HCT116 (cell line): ENCODE results near the gene FKBP2. TPM values are rescaled to one million over a fixed set of nuclear protein-coding genes. Genes with fewer than 3 reads are reported as not detected.

Source experiments
- ATAC-seq: fragments of 200-7000 bp; cut with Tn5 transposase; 2 replicates; pipeline ENCODE4 v1.9.1; 2020; ENCODE audit warnings: mild to moderate bottlenecking, moderate library complexity
- BruUV-seq: library from RNA; stranded (reverse); fragments of 400-500 nt; replicated peaks from 2 replicates; lab custom pipeline; 2021; lab: Mats Ljungman, UMichigan
- CTCF ChIA-PET: fragments of 300-600 bp; sonication (Branson Sonifier 250); formaldehyde crosslinking; loops from one replicate; lab custom pipeline; 2021; ENCODE audit warnings: antibody characterized with exemption; lab: Charles Lee
- POLR2A ChIA-PET: fragments of 300-600, 350-600 bp; sonication (Branson Sonifier 250); formaldehyde crosslinking; loops from one replicate; lab custom pipeline; 2021; ENCODE audit warnings: antibody characterized with exemption; lab: Charles Lee
- RAD21 ChIA-PET, 2 experiments: fragments of 300-600 bp; sonication (Branson Sonifier 250); formaldehyde crosslinking; loops; one replicate each; lab custom pipeline; 2023; ENCODE audit warnings: low total read pairs in 2 of 2; ENCODE audit not compliant: uncharacterized antibody in 2 of 2, unreplicated experiment in 2 of 2, low non-redundant PET in 1 of 2; lab: Charles Lee
- DNase-seq: peaks from one replicate; pipeline ENCODE4 v3.0.0-alpha.2; 2010; ENCODE audit warnings: low read depth, low spot score
- H2AFZ ChIP-seq: fragments of 200-600 bp; shearing (Covaris generic), sonication (generic); 2 replicates; pipeline ENCODE4 v1.6.1; 2017; ENCODE audit warnings: low read depth, mixed run types, mixed read lengths, antibody characterized with exemption, low read length; ENCODE audit not compliant: poor library complexity, severe bottlenecking
- H3K27ac ChIP-seq: 2 replicates; pipeline ENCODE4 v1.5.1; 2012; ENCODE audit warnings: low read depth, low read length
- H3K27me3 ChIP-seq: fragments of 200-600 bp; sonication (generic); 2 replicates; pipeline ENCODE4 v1.6.1; 2016; ENCODE audit warnings: mixed run types, low read length, mixed read lengths; ENCODE audit not compliant: insufficient read depth
- H3K36me3 ChIP-seq, 2 experiments: fragments of 200-500 bp in 1 of 2; fragments of 200-600 bp in 1 of 2; sonication (Bioruptor generic) in 1 of 2; sonication (generic) in 1 of 2; 2 replicates each; pipeline versions ENCODE4 v1.5.1 to v1.6.1; 2014 to 2016; ENCODE audit warnings: low read length in 2 of 2, inconsistent platforms in 1 of 2, mixed read lengths in 1 of 2, mixed run types in 1 of 2; ENCODE audit not compliant: insufficient read depth in 2 of 2, control insufficient read depth in 1 of 2
- H3K4me1 ChIP-seq, 2 experiments: fragments of 200-600 bp in 1 of 2; sonication (generic) in 1 of 2; 2 replicates each; pipeline versions ENCODE4 v1.5.1 to v1.6.1; 2012 to 2017; ENCODE audit warnings: low read length in 2 of 2, inconsistent platforms in 1 of 2, mild to moderate bottlenecking in 1 of 2, mixed read lengths in 1 of 2, mixed run types in 1 of 2, moderate library complexity in 1 of 2; ENCODE audit not compliant: insufficient read depth in 2 of 2, control insufficient read depth in 1 of 2
- H3K4me2 ChIP-seq: fragments of 200-600 bp; sonication (generic); 2 replicates; pipeline ENCODE4 v1.6.1; 2017; ENCODE audit warnings: mixed run types, low read length, mixed read lengths
- H3K4me3 ChIP-seq, 2 experiments: fragments of 200-600 bp in 1 of 2; sonication (generic) in 1 of 2; replicated peaks in 1 of 2; 2 replicates each; pipeline ENCODE4 v1.5.1; 2011 to 2016; ENCODE audit warnings: low read length in 2 of 2, control low read depth in 1 of 2, low read depth in 1 of 2, mild to moderate bottlenecking in 1 of 2, mixed read lengths in 1 of 2, mixed run types in 1 of 2
- H3K79me2 ChIP-seq: fragments of 200-600 bp; sonication (generic); 2 replicates; pipeline ENCODE4 v1.6.1; 2017; ENCODE audit warnings: mild to moderate bottlenecking, mixed run types, low read length, moderate library complexity, mixed read lengths; ENCODE audit not compliant: insufficient read depth
- H3K9ac ChIP-seq: fragments of 200-600 bp; sonication (generic); 2 replicates; pipeline ENCODE4 v1.6.1; 2016; ENCODE audit warnings: low read length, mixed read lengths
- H3K9me2 ChIP-seq: fragments of 200-600 bp; sonication (generic), shearing (Covaris generic); 2 replicates; pipeline ENCODE4 v1.6.1; 2017; ENCODE audit warnings: mixed run types, mild to moderate bottlenecking, moderate library complexity; ENCODE audit not compliant: insufficient read depth
- H3K9me3 ChIP-seq, 2 experiments: fragments of 200-500 bp in 1 of 2; fragments of 200-600 bp in 1 of 2; sonication (Bioruptor generic) in 1 of 2; sonication (generic) in 1 of 2; 2 replicates each; pipeline ENCODE4 v1.6.1; 2014 to 2017; ENCODE audit warnings: low read length in 2 of 2, mixed read lengths in 2 of 2, inconsistent platforms in 1 of 2, low read depth in 1 of 2, mild to moderate bottlenecking in 1 of 2, mixed run types in 1 of 2, moderate library complexity in 1 of 2; ENCODE audit not compliant: control insufficient read depth in 1 of 2, insufficient read depth in 1 of 2
- H4K20me1 ChIP-seq: fragments of 200-600 bp; sonication (generic), shearing (Covaris generic); 2 replicates; pipeline ENCODE4 v1.6.1; 2017; ENCODE audit warnings: mixed run types, mild to moderate bottlenecking, moderate library complexity; ENCODE audit not compliant: insufficient read depth
- ATF3 ChIP-seq: IDR thresholded peaks from 2 replicates; pipeline ENCODE4 v1.6.1; 2012
- CEBPB ChIP-seq: IDR thresholded peaks from 2 replicates; pipeline ENCODE4 v1.6.1; 2012; ENCODE audit warnings: low read depth
- CTCF ChIP-seq, 3 experiments: fragments of 200-600 bp in 1 of 3; sonication (generic) in 1 of 3; IDR thresholded peaks in 2 of 3; conservative IDR thresholded peaks in 1 of 3; 2 replicates each; pipeline ENCODE4 v1.5.1; 2012 to 2017; ENCODE audit warnings: low read depth in 2 of 3, low read length in 2 of 3, antibody characterized with exemption in 1 of 3, borderline replicate concordance in 1 of 3, control low read depth in 1 of 3, mild to moderate bottlenecking in 1 of 3, mixed read lengths in 1 of 3, mixed run types in 1 of 3, moderate library complexity in 1 of 3; ENCODE audit not compliant: insufficient read depth in 1 of 3
- EGR1 ChIP-seq: IDR thresholded peaks from 2 replicates; pipeline ENCODE4 v1.6.1; 2012; ENCODE audit warnings: low read depth
- ELF1 ChIP-seq: IDR thresholded peaks from 2 replicates; pipeline ENCODE4 v1.6.1; 2012; ENCODE audit warnings: low read depth, borderline replicate concordance
- FOSL1 ChIP-seq: IDR thresholded peaks from 2 replicates; pipeline ENCODE4 v1.6.1; 2012; ENCODE audit warnings: low read depth
- JUND ChIP-seq: IDR thresholded peaks from 2 replicates; pipeline ENCODE4 v1.6.1; 2012
- MAX ChIP-seq: IDR thresholded peaks from 2 replicates; pipeline ENCODE4 v1.6.1; 2012
- POLR2A ChIP-seq: IDR thresholded peaks from 2 replicates; pipeline ENCODE4 v1.7.0; 2011; ENCODE audit warnings: borderline replicate concordance; ENCODE audit not compliant: insufficient read depth, insufficient read length; ENCODE audit errors: extremely low read depth
- RAD21 ChIP-seq: IDR thresholded peaks from 2 replicates; pipeline ENCODE4 v1.6.1; 2012; ENCODE audit warnings: low read depth, mild to moderate bottlenecking
- REST ChIP-seq: IDR thresholded peaks from 2 replicates; pipeline ENCODE4 v1.6.1; 2012; ENCODE audit warnings: low read depth
- SP1 ChIP-seq: IDR thresholded peaks from 2 replicates; pipeline ENCODE4 v1.6.1; 2012; ENCODE audit warnings: low read depth
- SRF ChIP-seq: IDR thresholded peaks from 2 replicates; pipeline ENCODE4 v1.6.1; 2012; ENCODE audit warnings: low read depth
- TCF7L2 ChIP-seq: IDR thresholded peaks from 2 replicates; pipeline ENCODE4 v1.7.0; 2011; ENCODE audit warnings: borderline replicate concordance, inconsistent platforms; ENCODE audit not compliant: insufficient read depth, insufficient read length; ENCODE audit errors: extremely low read depth
- YY1 ChIP-seq: IDR thresholded peaks from 2 replicates; pipeline ENCODE4 v1.6.1; 2011; ENCODE audit warnings: low read length, low read depth, moderate library complexity, mild to moderate bottlenecking; ENCODE audit not compliant: insufficient replicate concordance; ENCODE audit errors: extremely low read depth
- ZFX ChIP-seq: fragments of 450-650 bp; IDR thresholded peaks from 2 replicates; pipeline ENCODE4 v1.6.1; 2017
- ZNF274 ChIP-seq: fragments of 200-500 bp; sonication (Bioruptor generic); IDR thresholded peaks from 2 replicates; pipeline ENCODE4 v1.6.1; 2014; ENCODE audit warnings: mild to moderate bottlenecking, low read depth, low read length, inconsistent platforms
- intact Hi-C: fragments of 100-400 bp; cut with micrococcal nuclease; formaldehyde crosslinking; loops from 2 replicates; pipeline ENCODE4 v1.10.0; 2022
- total RNA-seq: library from RNA; stranded (reverse); gene quantifications from one replicate; pipeline ENCODE4 v1.2.1, GENCODE V29; 2021; ENCODE audit not compliant: unreplicated experiment

The FKBP2 gene
- total RNA-seq, 1 experiment from 2014 or later = 69.2 TPM

- ChIA-PET RAD21 (no interaction called here), CTCF (no interaction called here), POLR2A (interaction anchor here (1.7 kb wide), 1 partner anchor 25 kb away, joined by 5 read pairs; the partner anchor contains the start of gene FKBP2)
- no peaks in the 10 kb centered on the region for H4K20me1 ChIP-seq
- TF ChIP-seq ZNF274 = no peak
- no peak for TF ChIP-seq FOSL1
- TF ChIP-seq CEBPB = no peak
- no peak for TF ChIP-seq YY1
- TF ChIP-seq ELF1 = no peak
- no peak for TF ChIP-seq POLR2A
- no peak for TF ChIP-seq RAD21
- TF ChIP-seq REST = no peak
- no peak for TF ChIP-seq JUND
- no peak for TF ChIP-seq EGR1
- TF ChIP-seq SP1 = no peak
- no peak for TF ChIP-seq ATF3
- no peak for TF ChIP-seq SRF
- TF ChIP-seq MAX = no peak
- TF ChIP-seq TCF7L2 = no peak
- no peak for TF ChIP-seq ZFX
- no peak for TF ChIP-seq CTCF (IDR thresholded peaks at IDR 0.05 in 2 of 3, conservative IDR thresholded peaks at IDR 0.05 in 1 of 3; ENCODE audit: borderline replicate concordance in 1 of 3, insufficient read depth in 1 of 3, low read depth in 2 of 3, low read length in 2 of 3)
- no peak overlapping the region for H3K9ac ChIP-seq
- DNase-seq (no peak), ATAC-seq (no peak)
- intact Hi-C loops = no loop called here
- H3K4me3 ChIP-seq = no peak overlapping the region
- no TSS peak for BruUV-seq
- H3K27me3 ChIP-seq = no peaks in the 10 kb centered on the region
- no peaks in the 10 kb centered on the region for H3K9me2 ChIP-seq
- H3K9me3 ChIP-seq = no peaks in the 10 kb centered on the region
- peaks cover 5 to 34% of the 10 kb centered on the region in 2 experiments; a peak in 2 of 4 replicates for H3K36me3 ChIP-seq
- no peaks in the 10 kb centered on the region; the same call in 1 of the 2 replicates for H3K79me2 ChIP-seq
- no peak overlapping the region for H2AFZ ChIP-seq
- peaks cover 13 to 25% of the 10 kb centered on the region in 2 experiments; a peak in 3 of 4 replicates for H3K4me1 ChIP-seq
- no peak overlapping the region; the same call in 1 of the 2 replicates for H3K27ac ChIP-seq
- H3K4me2 ChIP-seq = no peak overlapping the region
Observed at GRCh38 chr11:64266339-64266738, 25.4 kb downstream of the FKBP2 start.
